Right lobe of liver (tissue), 6 donors: ENCODE data around the gene NDUFA11. TPM values are rescaled to one million over a fixed set of nuclear protein-coding genes. Genes with fewer than 3 reads are reported as not detected.
"Not testable (repeated sequence)": the region's sequence is repeated elsewhere in the genome, so short reads cannot be mapped to it uniquely, and the experiment has no call there.

ENCODE experiments used
- ATAC-seq, 4 donors: fragments of 200-7000 bp; cut with Tn5 transposase; one replicate each; pipeline ENCODE4 v1.9.1; 2020; ENCODE audit warnings: mild to moderate bottlenecking in 4 of 4, moderate library complexity in 4 of 4
- DNase-seq, 3 donors: peaks; one replicate each; pipeline ENCODE4 v3.0.0-alpha.2; 2020
- H3K27ac ChIP-seq, 3 donors: fragments of 200-600 bp; one replicate each; pipeline ENCODE4 v1.8.0; 2022
- H3K27me3 ChIP-seq, 2 donors: fragments of 200-600 bp; one replicate each; pipeline ENCODE4 v1.8.0; 2022
- H3K36me3 ChIP-seq, 4 donors: fragments of 200-600 bp; sonication (generic) in 1 of 4; one replicate each; pipeline versions ENCODE4 v1.5.1 to v1.8.0; 2017 to 2022; ENCODE audit warnings: control low read depth in 1 of 4
- H3K4me1 ChIP-seq, 4 donors: fragments of 200-600 bp; sonication (generic) in 1 of 4; one replicate each; pipeline versions ENCODE4 v1.5.1 to v1.8.0; 2017 to 2022; ENCODE audit warnings: control low read depth in 1 of 4
- H3K4me3 ChIP-seq, 3 donors: fragments of 200-600 bp; one replicate each; pipeline ENCODE4 v1.8.0; 2022
- H3K9me3 ChIP-seq, 4 donors: fragments of 200-600 bp; sonication (generic) in 1 of 4; one replicate each; pipeline versions ENCODE4 v1.5.1 to v1.8.0; 2017 to 2022; ENCODE audit warnings: control low read depth in 1 of 4
- POLR2A ChIP-seq: fragments of 450-650 bp; IDR thresholded peaks from one replicate; pipeline ENCODE4 v1.6.1; 2017; ENCODE audit warnings: antibody characterized with exemption, mild to moderate bottlenecking
- WGBS: methylation state at CpG from one replicate; pipeline ENCODE4 v1.1.6; 2018; ENCODE audit warnings: low coverage, low lambda C conversion rate; ENCODE audit not compliant: insufficient coverage; ENCODE audit errors: missing lambda C conversion rate; 5-methylcytosine and 5-hydroxymethylcytosine counted together
- intact Hi-C, 2 donors: fragments of 100-400 bp; cut with DNase I; formaldehyde crosslinking; loops; one replicate each; pipeline versions ENCODE4 v1.11.2 to v1.14.1; 2022
- total RNA-seq, 6 experiments: library from RNA; depleted of rRNA in 2 of 6; stranded (reverse); fragments of >200 nt in 2 of 6; fragmentation: NEBNext Ultra II Directional in 3 of 6; extraction: Animal tissue kit (Norgen Biotek cat#: 25700) in 3 of 6; gene quantifications; one replicate each; pipeline versions ENCODE4 v1.1.0 to v1.2.4, GENCODE V29; 2016 to 2023
- TF ChIP-seq, protein P1 (sequence below), 4 donors: fragments of 200-600 bp in 3 of 4; fragments of 450-650 bp in 1 of 4; IDR thresholded peaks; one replicate each; pipeline versions ENCODE4 v1.5.1 to v1.8.0; 2016 to 2022; ENCODE audit warnings: antibody characterized with exemption in 4 of 4, mild to moderate bottlenecking in 2 of 4
- donor health status: DM: no; HTN: yes; CAD: no.
- donor health status: DM: no; HTN: no; CAD: no.
- donor health status: DM: no; HTN: no; CAD: no.
- donor health status: DM: no; HTN: yes; CAD: no.
- donor health status: DM: no; HTN: yes; CAD: no.

NDUFA11 gene
- total RNA-seq, 6 experiments from 2014 or later = 108 to 161 (median 157) TPM

DNA sequence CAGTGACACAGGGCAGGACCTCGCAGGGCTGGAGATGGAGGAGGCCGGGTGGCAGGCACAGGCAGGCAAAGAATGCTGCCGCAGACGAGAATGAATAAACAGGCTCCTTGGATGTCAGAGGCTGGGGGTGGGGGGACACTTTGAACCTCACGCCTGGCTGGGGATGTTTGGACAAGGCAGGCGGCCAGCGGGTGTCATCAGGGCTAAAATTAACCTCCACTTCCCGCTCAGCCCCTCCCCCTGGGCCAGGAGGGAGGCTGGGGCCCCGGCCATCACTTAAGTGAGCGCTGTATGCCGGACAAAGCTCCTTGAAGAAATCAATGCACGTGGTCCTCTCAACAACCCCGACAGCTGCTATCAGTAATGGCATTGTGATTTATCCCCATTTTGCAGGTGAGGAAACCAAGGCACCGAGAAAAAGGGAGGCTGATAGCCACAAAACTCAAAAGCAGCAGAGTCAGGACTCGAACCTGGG, 22.9 kb downstream of the NDUFA11 start:
- no peak overlapping the region for H3K4me3 ChIP-seq
- DNase-seq (peak; percentile 84 to 88 (median 86)), ATAC-seq (peak; percentile 87 to 94 (median 90))
- H3K4me1 ChIP-seq = peaks cover 0 to 30% (median 11%) of the 10 kb centered on the region in 4 donors
- intact Hi-C loops = no loop called here
- H3K27ac ChIP-seq = peak overlapping the region; percentile 47 to 76 (median 67)
- H3K27me3 ChIP-seq = no peaks in the 10 kb centered on the region
- H3K9me3 ChIP-seq = no peaks in the 10 kb centered on the region
- H3K36me3 ChIP-seq = no peaks in the 10 kb centered on the region
- 20% methylated on average over 10 of the region's 15 CpGs for WGBS
- TF ChIP-seq POLR2A = no peak
- TF ChIP-seq, protein P1, sequence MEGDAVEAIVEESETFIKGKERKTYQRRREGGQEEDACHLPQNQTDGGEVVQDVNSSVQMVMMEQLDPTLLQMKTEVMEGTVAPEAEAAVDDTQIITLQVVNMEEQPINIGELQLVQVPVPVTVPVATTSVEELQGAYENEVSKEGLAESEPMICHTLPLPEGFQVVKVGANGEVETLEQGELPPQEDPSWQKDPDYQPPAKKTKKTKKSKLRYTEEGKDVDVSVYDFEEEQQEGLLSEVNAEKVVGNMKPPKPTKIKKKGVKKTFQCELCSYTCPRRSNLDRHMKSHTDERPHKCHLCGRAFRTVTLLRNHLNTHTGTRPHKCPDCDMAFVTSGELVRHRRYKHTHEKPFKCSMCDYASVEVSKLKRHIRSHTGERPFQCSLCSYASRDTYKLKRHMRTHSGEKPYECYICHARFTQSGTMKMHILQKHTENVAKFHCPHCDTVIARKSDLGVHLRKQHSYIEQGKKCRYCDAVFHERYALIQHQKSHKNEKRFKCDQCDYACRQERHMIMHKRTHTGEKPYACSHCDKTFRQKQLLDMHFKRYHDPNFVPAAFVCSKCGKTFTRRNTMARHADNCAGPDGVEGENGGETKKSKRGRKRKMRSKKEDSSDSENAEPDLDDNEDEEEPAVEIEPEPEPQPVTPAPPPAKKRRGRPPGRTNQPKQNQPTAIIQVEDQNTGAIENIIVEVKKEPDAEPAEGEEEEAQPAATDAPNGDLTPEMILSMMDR (IDR thresholded peaks at IDR 0.05) = no peak

DNA sequence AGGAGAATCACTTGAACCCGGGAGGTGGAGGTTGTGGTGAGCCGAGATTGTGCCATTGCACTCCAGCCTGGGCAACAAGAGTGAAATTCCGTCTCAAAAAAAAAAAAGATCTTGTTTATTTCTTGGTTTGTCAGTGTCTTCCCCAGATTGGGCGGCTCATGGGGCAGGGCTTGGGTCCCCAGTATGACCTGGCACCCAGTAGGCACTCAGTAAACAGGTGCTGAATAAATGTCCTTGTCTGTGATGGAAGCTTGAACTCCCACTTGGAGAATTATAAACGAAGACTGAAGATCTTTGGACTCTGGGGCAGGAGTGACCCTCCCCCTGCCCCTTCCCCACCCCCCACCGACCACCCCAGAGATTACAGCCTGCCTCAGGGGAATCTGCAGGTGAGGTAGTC, 23.4 kb downstream of the NDUFA11 start:
- H3K4me3 ChIP-seq = no peak overlapping the region
- peak overlapping the region; percentile 47 to 76 (median 67) for H3K27ac ChIP-seq
- no peak for DNase-seq
- WGBS = 24% methylated on average over 4 of the region's 6 CpGs
- peaks cover 0 to 30% (median 11%) of the 10 kb centered on the region in 4 donors for H3K4me1 ChIP-seq
- intact Hi-C loops = no loop called here
- TF ChIP-seq, protein P1 (IDR thresholded peaks at IDR 0.05) = no peak
- no peak for TF ChIP-seq POLR2A
- H3K36me3 ChIP-seq = no peaks in the 10 kb centered on the region
- ATAC-seq = peak; percentile 11 to 50 (median 44)
- H3K27me3 ChIP-seq = no peaks in the 10 kb centered on the region
- no peaks in the 10 kb centered on the region for H3K9me3 ChIP-seq

DNA sequence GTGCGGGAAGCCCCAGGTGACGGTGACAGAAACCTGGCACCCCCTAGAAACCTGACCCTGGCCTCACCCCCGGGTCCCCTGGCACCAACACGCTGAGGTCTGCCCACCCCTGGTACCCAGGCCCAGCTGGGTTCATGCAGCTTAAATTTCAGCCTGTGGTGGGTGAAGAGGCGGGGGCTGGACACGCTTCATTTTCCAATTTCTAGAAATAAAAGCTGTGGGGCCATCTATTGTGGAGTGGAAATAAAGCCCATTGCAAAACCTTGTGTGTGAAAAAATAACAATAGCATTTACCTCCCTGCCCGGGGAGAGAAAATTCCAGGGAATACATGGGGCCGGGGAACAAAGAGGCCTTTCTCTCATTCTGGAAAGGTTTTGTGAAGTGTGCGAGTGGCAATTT, 25.7 kb downstream of the NDUFA11 start:
- no peak overlapping the region for H3K27ac ChIP-seq
- WGBS = 62% methylated on average over 5 of the region's 9 CpGs

DNA sequence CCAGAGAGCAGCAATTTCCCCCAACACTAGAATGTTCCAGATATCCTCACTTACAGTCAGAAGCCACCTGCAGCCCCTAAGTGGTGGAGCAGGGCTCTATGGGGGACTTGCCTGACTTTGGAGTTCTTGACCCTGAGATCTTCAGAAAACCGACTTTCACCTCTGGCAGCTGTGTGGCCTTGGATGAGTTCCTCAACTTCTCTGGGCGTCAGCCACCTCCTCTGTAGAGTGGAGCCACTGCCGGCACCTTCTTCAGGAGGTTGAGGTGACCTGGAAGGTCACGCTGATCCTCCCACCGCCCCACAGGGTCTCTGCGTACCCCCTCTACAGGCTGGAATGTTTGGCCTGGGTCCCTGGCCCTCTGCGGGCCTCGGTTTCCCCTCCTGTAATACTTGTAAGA, 26.2 kb downstream of the NDUFA11 start:
- no peak overlapping the region for H3K27ac ChIP-seq
- intact Hi-C loops = no loop called here
- WGBS = no CpG with 5 or more reads among the region's 8 CpGs
- H3K27me3 ChIP-seq = no peaks in the 10 kb centered on the region
- peaks cover 0 to 30% (median 11%) of the 10 kb centered on the region in 4 donors for H3K4me1 ChIP-seq
- H3K9me3 ChIP-seq = no peaks in the 10 kb centered on the region
- no peak for ATAC-seq
- no peak for DNase-seq
- no peak overlapping the region for H3K4me3 ChIP-seq
- H3K36me3 ChIP-seq = no peaks in the 10 kb centered on the region
- TF ChIP-seq POLR2A = no peak
- TF ChIP-seq, protein P1 (IDR thresholded peaks at IDR 0.05) = no peak

More for the DNA sequence above, 25.7 kb downstream of the NDUFA11 start:
- H3K36me3 ChIP-seq = no peaks in the 10 kb centered on the region
- peaks cover 0 to 26% (median 9%) of the 10 kb centered on the region in 4 donors for H3K4me1 ChIP-seq
- TF ChIP-seq POLR2A = no peak
- TF ChIP-seq, protein P1 (IDR thresholded peaks at IDR 0.05) = no peak
- intact Hi-C loops = no loop called here
- DNase-seq (no peak), ATAC-seq (no peak)
- H3K4me3 ChIP-seq = no peak overlapping the region
- H3K9me3 ChIP-seq = no peaks in the 10 kb centered on the region
- H3K27me3 ChIP-seq = no peaks in the 10 kb centered on the region

DNA sequence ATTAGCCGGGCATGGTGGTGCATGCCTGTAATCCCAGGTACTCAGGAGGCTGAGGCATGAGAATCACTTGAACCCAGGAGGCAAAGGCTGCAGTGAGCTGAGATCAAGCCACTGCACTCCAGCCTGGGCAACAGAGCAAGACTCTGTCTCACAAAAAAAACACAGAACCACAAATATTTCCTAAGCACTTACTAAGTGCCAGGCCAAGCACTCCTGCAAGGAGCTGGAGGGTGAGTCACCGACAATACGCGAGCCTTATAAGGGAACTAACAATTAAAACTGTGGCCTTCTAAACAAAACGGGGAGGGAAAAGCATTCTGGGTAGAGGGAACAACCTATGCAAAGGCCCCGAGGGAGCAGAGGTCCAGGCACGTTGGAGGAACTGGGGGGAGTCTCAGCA, 29.1 kb downstream of the NDUFA11 start:
- ATAC-seq, H3K9me3 ChIP-seq, H3K27me3 ChIP-seq, H3K27ac ChIP-seq, DNase-seq, H3K36me3 ChIP-seq, intact Hi-C loops, H3K4me3 ChIP-seq: not testable (repeated sequence)
- H3K4me1 ChIP-seq = peaks cover 0 to 24% (median 12%) of the 10 kb centered on the region in 4 donors
- 76% methylated on average over 7 of the region's 7 CpGs for WGBS
